Glutamatergic neuron (in vitro differentiated cells): ENCODE results near the gene CDNF. TPM values are rescaled to one million over a fixed set of nuclear protein-coding genes. Genes with fewer than 3 reads are reported as not detected.

Source experiments
- DNase-seq: peaks from one replicate; pipeline ENCODE4 v3.0.0; 2022
- H3K27ac Mint-ChIP-seq: one replicate; pipeline ENCODE4 v1.8.0; 2020; ENCODE audit warnings: mild to moderate bottlenecking, mixed read lengths, inconsistent platforms; ENCODE audit not compliant: unreplicated experiment
- H3K27me3 Mint-ChIP-seq: one replicate; pipeline ENCODE4 v1.8.0; 2020; ENCODE audit warnings: mild to moderate bottlenecking, moderate library complexity, mixed read lengths, inconsistent platforms; ENCODE audit not compliant: unreplicated experiment
- H3K36me3 Mint-ChIP-seq: one replicate; pipeline ENCODE4 v1.8.0; 2020; ENCODE audit warnings: mild to moderate bottlenecking, mixed read lengths, inconsistent platforms; ENCODE audit not compliant: unreplicated experiment
- H3K4me1 Mint-ChIP-seq: one replicate; pipeline ENCODE4 v1.8.0; 2020; ENCODE audit warnings: mild to moderate bottlenecking, low read depth, mixed read lengths, inconsistent platforms; ENCODE audit not compliant: unreplicated experiment
- H3K4me3 Mint-ChIP-seq: one replicate; pipeline ENCODE4 v1.8.0; 2020; ENCODE audit warnings: mild to moderate bottlenecking, mixed read lengths, inconsistent platforms; ENCODE audit not compliant: unreplicated experiment
- H3K9me3 Mint-ChIP-seq: one replicate; pipeline ENCODE4 v1.8.0; 2020; ENCODE audit warnings: mild to moderate bottlenecking, moderate library complexity, mixed read lengths, inconsistent platforms; ENCODE audit not compliant: unreplicated experiment
- CTCF ChIP-seq: fragments of 200-600 bp; sonication (generic); IDR thresholded peaks from one replicate; pipeline ENCODE4 v1.5.0; 2021; ENCODE audit not compliant: partially characterized antibody, unreplicated experiment
- total RNA-seq: library from RNA; stranded (reverse); fragmentation: NEBNext Ultra II Directional; extraction: Animal tissue kit (Norgen Biotek cat#: 25700); gene quantifications from one replicate; pipeline ENCODE4 v1.2.1, GENCODE V29; 2021; ENCODE audit not compliant: unreplicated experiment

Gene CDNF
- total RNA-seq, 1 donor from 2014 or later: 2.2 TPM

GRCh38 chr10:14826076-14826829 lies 11.6 kb downstream of the CDNF start:
- TF ChIP-seq CTCF: no peak
- H3K36me3 Mint-ChIP-seq: no peaks in the 10 kb centered on the region
- no peaks in the 10 kb centered on the region for H3K27me3 Mint-ChIP-seq
- H3K4me3 Mint-ChIP-seq: no peak overlapping the region
- peaks cover 1% of the 10 kb centered on the region for H3K9me3 Mint-ChIP-seq
- no peaks in the 10 kb centered on the region for H3K4me1 Mint-ChIP-seq
- no peak for DNase-seq
- H3K27ac Mint-ChIP-seq: no peak overlapping the region

GRCh38 chr10:14823966-14824365 lies 13.9 kb downstream of the CDNF start:
- Mint-ChIP-seq H3K27ac (no peak overlapping the region), H3K4me1 (peaks cover 1% of the 10 kb centered on the region), H3K4me3 (no peak overlapping the region), H3K9me3 (peaks cover 1% of the 10 kb centered on the region), H3K27me3 (no peaks in the 10 kb centered on the region), H3K36me3 (no peaks in the 10 kb centered on the region)
- TF ChIP-seq CTCF: no peak
- DNase-seq: no peak

GRCh38 chr10:14822879-14823755 lies 14.7 kb downstream of the CDNF start:
- TF ChIP-seq CTCF: peak; percentile 36
- Mint-ChIP-seq H3K27me3 (no peaks in the 10 kb centered on the region), H3K36me3 (no peaks in the 10 kb centered on the region), H3K4me1 (peaks cover 1% of the 10 kb centered on the region), H3K9me3 (peaks cover 1% of the 10 kb centered on the region), H3K27ac (no peak overlapping the region), H3K4me3 (no peak overlapping the region)
- peak; percentile 23 for DNase-seq

GRCh38 chr10:14821635-14822375 lies 16.0 kb downstream of the CDNF start:
- H3K9me3 Mint-ChIP-seq: peaks cover 1% of the 10 kb centered on the region
- H3K27me3 Mint-ChIP-seq: peaks cover 2% of the 10 kb centered on the region
- no peak overlapping the region for H3K4me3 Mint-ChIP-seq
- no peak for TF ChIP-seq CTCF
- DNase-seq: no peak
- no peaks in the 10 kb centered on the region for H3K36me3 Mint-ChIP-seq
- H3K27ac Mint-ChIP-seq: no peak overlapping the region
- H3K4me1 Mint-ChIP-seq: peaks cover 1% of the 10 kb centered on the region
